H7 (cell line): Measurements from ENCODE around the gene PPP2R2C. TPM values are rescaled to one million over a fixed set of nuclear protein-coding genes. Genes with fewer than 3 reads are reported as not detected.

Experiments
- DNase-seq: peaks from one replicate; pipeline ENCODE4 v3.0.0; 2012
- H3K27me3 ChIP-seq: 2 replicates; pipeline ENCODE4 v1.6.0; 2011; ENCODE audit warnings: mild to moderate bottlenecking, low read length; ENCODE audit not compliant: control insufficient read depth, insufficient read depth
- H3K36me3 ChIP-seq: replicated peaks from 2 replicates; pipeline ENCODE4 v1.5.1; 2011; ENCODE audit warnings: low read length; ENCODE audit not compliant: control insufficient read depth, insufficient read depth
- H3K4me3 ChIP-seq: 2 replicates; pipeline ENCODE4 v1.5.1; 2011; ENCODE audit warnings: low read depth, mild to moderate bottlenecking, control low read depth, low read length, moderate library complexity; ENCODE audit not compliant: insufficient read depth
- total RNA-seq: library from RNA; depleted of rRNA; stranded (reverse); fragments of >200 nt; shearing (Covaris generic); gene quantifications from 2 replicates; pipeline ENCODE4 v1.2.3, GENCODE V29; 2014

The PPP2R2C gene
- total RNA-seq, 1 experiment from 2014 or later = 7.6 TPM

DNA sequence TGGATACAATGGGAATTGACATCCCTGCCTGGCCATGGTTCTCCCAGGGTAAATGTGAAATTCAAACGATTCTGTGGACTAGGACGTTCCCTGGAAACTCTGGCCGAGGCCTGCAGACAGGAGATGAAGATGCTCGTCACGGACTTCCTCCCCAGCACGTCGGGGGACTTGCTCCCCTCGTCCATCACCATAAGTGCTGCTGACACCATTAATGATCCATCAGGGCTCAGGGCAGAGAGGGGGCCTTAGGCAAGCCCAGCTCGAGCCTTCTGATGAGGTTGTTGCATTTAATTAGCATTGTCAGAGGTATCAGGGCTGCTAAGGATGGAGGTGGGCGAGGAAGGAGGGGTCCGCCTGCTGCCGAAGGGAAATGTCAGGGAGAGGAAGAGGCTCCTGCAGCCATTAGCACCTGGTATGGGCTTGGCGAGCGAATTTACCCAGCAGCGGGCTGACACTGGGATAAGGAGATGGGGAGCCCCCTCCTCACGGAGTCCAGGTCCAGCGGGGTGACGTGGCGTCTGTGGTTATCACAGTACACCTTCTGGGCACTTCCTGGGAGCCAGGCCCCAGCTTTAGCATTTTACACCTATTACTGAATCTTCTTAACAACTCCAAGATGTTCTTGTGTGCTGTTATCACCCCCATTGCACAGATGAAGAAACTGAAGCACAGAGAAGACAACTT lies 83.1 kb downstream of the PPP2R2C start:
- no peak overlapping the region for H3K4me3 ChIP-seq
- H3K27me3 ChIP-seq = no peaks in the 10 kb centered on the region
- H3K36me3 ChIP-seq = no peaks in the 10 kb centered on the region
- no peak for DNase-seq

DNA sequence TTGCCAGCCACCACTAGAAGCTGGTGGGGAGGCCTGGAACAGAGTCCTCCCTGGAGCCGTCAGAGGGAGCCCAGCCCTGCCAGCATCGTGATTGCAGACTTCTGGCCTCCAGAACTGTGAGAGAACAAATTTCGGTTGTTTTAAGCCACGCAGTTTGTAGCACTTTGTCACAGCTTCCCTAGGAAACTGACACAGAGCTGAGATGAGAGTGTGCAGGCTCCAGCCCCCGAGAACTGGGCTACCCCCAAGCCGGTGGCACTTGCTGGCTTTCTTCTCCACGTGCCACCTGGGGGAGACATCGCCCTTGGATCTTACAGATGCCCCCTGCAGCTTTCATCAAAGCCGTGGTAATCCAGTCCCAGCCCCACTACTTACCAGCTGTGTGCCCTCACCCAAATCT lies 83.7 kb downstream of the PPP2R2C start:
- Histone ChIP-seq H3K36me3 (no peaks in the 10 kb centered on the region), H3K4me3 (no peak overlapping the region), H3K27me3 (no peaks in the 10 kb centered on the region)
- DNase-seq = no peak

DNA sequence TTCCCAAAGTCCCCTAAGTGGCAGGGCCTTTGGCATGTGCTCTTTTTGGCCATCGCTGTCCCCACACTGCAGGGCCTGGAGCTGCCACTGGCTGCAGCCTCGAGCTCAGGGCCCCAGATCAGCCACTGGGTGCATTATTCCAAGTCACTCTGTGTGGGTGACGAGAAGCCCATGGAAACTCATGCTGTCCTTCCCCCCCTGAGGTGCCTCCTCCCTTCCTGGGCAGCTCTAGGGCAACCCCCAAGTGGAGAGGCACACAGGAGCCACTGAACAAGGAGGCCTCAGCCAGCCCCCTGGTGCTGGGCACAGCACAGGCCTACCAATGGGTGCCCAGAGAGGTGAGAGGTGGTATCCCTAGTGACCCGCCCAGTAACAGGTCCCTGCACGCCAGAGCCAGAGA lies 84.5 kb downstream of the PPP2R2C start:
- Histone ChIP-seq H3K36me3 (no peaks in the 10 kb centered on the region), H3K4me3 (no peak overlapping the region), H3K27me3 (no peaks in the 10 kb centered on the region)
- DNase-seq = no peak

DNA sequence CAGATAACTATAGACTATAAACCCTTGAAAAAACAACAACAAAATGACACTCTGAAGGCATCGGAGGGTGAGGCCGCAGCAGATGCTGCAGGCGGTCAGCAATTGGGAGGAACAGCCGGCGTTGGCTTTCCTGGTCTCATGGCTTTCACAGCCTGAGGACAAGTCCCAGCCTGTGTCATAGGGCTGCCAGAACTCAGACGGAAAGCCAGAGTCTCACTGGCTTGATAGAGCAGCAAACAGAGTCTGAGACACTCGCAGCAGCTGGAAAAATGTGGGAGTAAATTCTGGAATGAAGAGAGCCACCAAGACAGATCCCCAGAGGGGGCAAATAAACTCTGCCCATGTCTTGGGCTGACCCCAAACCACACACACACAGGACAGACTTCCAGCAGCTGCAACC lies 86.3 kb downstream of the PPP2R2C start:
- DNase-seq = no peak
- H3K27me3 ChIP-seq = no peaks in the 10 kb centered on the region
- H3K4me3 ChIP-seq = no peak overlapping the region
- no peaks in the 10 kb centered on the region for H3K36me3 ChIP-seq

DNA sequence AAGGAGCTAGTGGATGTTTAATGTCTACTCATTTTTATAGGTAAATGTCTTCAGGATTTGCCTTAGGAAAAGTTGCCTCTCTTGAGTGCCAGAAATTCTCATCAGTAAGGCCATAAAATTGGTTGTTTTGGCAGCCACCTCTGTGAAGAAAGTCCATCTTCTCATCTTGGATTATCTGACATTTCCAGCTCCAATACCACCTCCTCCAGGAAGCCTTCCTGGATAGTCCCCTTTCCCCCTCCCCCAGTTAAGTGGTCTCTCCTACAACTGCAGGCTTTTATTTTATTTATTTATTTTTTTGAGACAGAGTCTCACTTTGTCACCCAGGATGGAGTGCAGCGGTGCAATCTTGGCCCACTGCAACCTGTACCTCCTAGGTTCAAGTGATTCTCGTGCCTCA lies 87.1 kb downstream of the PPP2R2C start:
- H3K4me3 ChIP-seq = no peak overlapping the region
- H3K36me3 ChIP-seq = no peaks in the 10 kb centered on the region
- DNase-seq = no peak
- no peaks in the 10 kb centered on the region for H3K27me3 ChIP-seq

DNA sequence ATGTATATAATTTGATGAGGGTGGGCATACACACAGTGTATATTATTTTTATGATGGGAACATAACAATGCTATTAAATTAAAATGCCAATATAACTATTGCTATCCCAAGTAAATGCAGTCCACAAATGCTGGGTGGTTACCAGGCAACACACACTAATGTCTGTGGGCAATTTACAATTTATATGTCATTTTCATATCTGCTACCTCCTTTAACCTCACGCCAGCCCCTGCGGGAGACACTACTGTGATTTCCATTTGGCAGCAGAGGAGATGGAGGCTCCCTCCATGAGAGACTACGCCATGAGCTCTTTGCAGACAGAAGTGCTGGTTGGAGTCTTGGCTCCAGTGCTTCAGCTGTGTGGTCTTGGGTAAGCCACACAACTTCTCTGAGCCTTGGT lies 87.9 kb downstream of the PPP2R2C start:
- Histone ChIP-seq H3K4me3 (no peak overlapping the region), H3K27me3 (no peaks in the 10 kb centered on the region), H3K36me3 (no peaks in the 10 kb centered on the region)
- DNase-seq = no peak

DNA sequence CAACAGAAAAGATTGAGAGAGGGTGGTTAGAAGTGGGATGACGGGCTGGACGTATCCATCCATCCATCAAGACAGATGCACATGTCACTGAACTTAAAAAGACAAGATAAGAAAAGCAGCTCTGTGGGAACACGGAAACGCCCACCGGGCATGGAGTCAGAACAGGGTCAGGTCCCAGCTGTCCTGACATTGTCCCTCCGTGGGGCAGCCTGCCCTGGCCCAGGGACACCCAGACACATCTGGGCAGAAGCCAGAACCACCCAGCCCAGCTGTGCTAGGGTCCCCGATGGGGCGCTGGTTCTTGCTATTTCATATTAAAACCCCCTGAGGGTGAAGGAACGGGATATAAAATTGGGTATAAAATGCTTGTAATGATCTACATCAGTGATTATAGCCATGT lies 88.5 kb downstream of the PPP2R2C start:
- H3K27me3 ChIP-seq = no peaks in the 10 kb centered on the region
- no peaks in the 10 kb centered on the region for H3K36me3 ChIP-seq

DNA sequence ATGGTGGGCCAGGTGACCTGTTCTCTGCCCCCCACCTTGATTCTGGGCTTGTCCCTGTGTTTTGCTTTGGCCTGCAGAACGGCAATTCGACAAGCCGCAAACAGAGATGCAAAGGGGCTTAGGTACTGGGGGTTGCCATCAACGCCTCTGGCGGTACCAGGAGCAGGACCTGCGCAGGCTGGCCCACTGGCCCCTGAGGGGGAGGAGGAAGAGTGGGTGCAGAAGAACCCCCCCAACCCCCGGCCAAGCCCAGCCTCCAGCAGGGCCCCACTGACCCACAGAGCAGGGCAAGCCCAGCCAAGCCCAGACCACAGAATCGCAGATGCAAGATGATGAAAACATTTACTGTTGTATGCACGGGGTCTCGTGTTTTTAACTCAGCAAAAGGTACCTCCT lies 89.4 kb downstream of the PPP2R2C start:
- Histone ChIP-seq H3K36me3 (no peaks in the 10 kb centered on the region), H3K27me3 (no peaks in the 10 kb centered on the region), H3K4me3 (no peak overlapping the region)
- no peak for DNase-seq

More for the DNA sequence above, 88.5 kb downstream of the PPP2R2C start:
- no peak overlapping the region for H3K4me3 ChIP-seq
- DNase-seq = no peak

DNA sequence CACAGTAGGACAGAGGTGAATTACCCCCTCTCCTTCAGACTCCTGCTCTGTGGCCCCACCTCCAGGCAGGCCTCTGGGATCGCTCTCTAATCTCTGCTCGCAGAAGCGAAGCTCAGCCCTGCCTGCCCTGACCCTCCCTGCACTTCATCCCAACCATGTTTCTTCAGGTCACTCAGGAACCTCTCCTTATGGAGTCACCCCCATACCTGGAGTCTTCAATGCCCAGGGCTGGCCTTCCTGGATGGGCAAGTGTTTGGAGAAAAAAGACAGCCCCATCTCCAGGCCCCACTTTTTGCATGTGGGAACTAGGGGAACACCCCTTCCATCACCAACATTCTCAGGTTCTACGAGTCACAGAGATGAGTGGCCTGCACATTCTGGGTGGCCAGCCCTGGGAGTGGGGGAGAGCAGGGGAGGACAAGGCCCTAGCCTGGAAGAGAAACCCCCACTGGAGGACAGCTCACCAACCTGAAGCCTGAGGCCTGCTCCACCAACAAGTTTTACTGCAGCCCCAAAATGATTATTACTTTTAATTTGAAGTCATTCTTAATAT lies 90.8 kb downstream of the PPP2R2C start:
- H3K4me3 ChIP-seq = no peak overlapping the region
- no peak for DNase-seq
- no peaks in the 10 kb centered on the region for H3K36me3 ChIP-seq
- H3K27me3 ChIP-seq = no peaks in the 10 kb centered on the region

DNA sequence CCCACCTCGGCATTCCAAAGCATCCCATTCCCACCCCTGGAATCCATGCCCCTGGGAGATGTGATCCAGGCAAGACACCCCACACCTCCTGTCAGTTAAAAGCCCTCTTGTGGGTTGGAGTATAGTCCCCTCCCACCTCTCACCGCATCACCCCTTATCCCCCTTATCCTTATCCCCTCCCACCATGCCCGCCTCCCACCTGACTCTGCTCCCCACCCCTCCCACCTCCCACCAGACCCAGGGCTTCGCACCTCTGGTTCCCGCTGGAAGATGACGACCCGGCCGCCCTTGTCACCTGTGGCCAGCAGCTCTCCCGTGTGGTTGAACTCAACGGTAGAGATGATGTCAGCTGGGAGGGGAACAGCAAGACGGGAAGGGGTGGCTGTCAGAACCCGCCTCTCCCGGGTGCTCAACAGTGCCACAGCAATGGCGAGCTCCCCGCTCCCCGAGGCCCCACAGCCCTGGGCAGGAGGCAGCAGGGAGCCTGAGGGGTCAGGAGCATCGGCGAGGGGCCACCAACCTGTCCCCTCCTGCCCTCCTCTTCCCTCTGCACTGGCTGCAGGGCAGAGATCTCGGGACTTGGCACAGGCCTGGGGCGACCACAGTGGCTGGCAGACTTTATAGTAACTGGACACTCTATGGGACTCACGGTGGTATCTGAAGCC lies 91.5 kb downstream of the PPP2R2C start:
- H3K4me3 ChIP-seq = no peak overlapping the region

DNA sequence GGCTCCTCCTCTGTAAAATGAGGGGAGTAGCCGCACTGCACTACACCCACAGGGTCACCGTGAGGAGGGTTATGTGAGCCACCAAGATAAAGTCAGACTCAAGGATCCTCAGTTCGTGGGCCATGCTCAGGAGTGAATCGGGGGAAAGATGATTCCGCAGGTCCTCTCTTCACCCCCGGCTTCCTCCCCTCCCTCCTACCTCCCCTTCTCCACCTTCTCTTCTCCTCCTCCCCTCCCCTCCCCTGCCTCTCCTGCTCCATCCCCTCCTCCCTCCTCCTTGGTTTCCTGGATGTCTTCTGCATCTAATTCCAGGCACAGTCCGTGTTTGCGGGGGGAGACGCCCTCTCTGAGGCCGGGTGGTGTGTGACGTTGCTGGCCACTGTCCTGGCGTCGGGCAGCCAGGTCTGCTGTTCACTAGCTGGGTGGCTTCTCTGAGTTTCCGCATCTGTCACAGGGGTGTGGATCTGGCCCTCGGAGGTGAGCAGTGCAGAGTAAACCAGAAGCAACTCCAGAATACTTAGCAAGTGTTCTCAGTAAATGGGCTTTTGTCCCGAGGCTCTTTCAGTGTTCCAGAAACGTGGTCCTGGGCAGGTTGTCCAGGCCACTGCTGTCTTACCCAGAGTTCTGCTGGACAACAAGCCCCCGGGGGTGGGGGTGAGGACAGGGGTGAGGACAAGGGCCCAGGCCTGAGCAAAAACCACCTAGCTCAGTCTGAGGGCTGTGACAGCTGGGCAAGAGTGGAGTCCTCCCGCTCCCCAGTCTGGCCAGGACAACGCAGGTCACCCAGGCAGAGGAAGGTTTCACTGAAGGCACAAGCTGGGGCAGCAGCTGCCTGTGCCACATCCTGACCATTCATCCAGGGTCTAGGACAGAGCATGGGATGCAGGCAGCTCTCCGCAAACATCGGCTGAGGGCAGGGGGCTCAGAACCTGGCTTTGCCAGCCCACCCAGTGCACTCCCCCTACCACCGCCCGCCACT lies 92.4 kb downstream of the PPP2R2C start:
- Histone ChIP-seq H3K4me3 (no peak overlapping the region), H3K36me3 (no peaks in the 10 kb centered on the region), H3K27me3 (no peaks in the 10 kb centered on the region)
- peak; percentile 80 for DNase-seq

More for the DNA sequence above, 91.5 kb downstream of the PPP2R2C start:
- H3K27me3 ChIP-seq = no peaks in the 10 kb centered on the region
- DNase-seq = no peak
- no peaks in the 10 kb centered on the region for H3K36me3 ChIP-seq

DNA sequence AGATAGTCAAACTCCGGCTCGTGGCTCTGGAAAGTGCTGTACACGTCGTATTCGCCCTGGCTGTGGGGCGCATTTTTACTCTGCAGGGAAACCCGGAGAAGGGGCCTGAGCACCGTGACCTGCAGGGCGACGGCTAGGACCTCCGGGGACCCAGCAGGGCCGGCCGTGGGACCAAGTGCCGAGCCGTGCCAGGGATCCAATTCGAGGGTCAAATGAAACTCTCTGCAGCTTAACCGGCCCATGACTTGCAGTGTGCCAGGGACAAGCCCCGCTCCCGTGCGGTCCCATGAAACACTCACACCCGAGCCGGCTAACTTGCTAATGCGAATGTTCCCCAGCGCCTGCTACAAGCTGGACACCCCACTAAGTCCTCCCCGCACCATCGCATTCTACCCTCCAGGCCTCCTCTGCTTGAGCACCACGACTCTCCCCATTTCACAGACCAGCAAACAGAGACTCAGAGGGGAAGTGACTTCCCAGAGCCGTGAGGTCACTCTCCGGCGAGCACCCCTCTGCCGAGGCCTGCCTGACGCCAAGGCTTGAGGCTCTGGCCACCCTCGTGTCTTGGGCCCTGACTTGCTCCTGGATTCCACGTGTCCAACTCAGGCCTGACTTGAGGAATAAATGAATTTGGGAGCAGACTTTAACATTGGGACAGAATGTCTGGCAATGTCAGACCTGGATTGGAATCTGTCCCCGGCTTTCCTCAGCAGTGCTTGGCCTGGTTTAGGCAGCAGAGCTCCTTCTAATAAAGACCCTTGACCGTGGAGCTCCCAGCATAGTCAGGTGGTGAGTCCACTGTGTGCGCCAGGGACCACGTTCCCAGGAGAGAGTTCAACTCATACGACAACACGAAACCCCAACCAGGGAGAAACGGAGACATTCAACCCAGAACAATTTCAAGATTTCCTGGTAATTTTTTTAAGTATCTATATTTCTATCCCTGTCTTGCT lies 93.6 kb downstream of the PPP2R2C start:
- H3K4me3 ChIP-seq = no peak overlapping the region
- no peaks in the 10 kb centered on the region for H3K36me3 ChIP-seq
- peak; percentile 60 for DNase-seq
- H3K27me3 ChIP-seq = no peaks in the 10 kb centered on the region

DNA sequence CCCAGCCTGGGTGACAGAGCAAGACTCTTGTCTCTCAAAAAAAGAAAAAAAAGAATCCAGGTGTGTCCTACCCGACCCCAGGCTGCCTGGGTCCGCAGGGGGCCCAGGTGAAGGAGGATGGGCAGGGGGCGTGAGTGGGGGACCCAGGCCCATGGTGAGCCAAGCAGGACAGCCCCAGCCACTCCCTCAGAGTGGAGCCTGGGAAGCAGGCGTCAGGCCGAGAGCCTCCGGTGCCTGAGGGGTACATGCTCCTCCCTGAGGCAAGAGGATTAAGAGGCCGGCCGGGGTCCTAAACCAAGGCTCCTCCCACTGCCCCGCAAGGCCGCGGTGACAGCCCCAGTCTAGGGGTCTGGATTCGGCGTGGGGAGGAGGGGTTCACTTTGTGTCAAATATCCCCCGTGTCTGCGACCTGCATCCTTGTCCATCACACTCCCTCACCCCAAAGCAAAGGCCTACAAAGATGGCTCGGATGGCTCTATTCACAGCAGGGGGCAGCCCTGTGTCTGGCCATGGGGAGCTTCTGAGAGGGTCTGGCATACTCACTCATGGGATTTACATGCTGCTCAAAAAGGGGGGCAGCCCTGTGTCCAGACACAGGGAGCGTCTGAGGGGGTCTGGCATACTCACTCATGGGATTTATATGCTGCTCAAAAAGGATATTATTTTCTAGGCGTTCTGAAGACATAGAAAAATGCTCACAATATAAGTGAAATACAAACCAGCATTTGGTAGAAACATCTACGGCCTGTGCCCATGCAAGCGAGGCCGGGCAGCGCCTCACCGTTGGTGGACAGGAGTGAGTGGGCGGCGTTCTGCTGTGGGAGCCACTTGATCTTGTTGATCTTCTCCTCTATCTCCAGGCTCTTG lies 94.6 kb downstream of the PPP2R2C start:
- Histone ChIP-seq H3K27me3 (no peaks in the 10 kb centered on the region), H3K4me3 (no peak overlapping the region), H3K36me3 (no peaks in the 10 kb centered on the region)
- DNase-seq = peak; percentile 90
